ENCODE data around the gene GOLPH3L.

GOLPH3L gene

DNA sequence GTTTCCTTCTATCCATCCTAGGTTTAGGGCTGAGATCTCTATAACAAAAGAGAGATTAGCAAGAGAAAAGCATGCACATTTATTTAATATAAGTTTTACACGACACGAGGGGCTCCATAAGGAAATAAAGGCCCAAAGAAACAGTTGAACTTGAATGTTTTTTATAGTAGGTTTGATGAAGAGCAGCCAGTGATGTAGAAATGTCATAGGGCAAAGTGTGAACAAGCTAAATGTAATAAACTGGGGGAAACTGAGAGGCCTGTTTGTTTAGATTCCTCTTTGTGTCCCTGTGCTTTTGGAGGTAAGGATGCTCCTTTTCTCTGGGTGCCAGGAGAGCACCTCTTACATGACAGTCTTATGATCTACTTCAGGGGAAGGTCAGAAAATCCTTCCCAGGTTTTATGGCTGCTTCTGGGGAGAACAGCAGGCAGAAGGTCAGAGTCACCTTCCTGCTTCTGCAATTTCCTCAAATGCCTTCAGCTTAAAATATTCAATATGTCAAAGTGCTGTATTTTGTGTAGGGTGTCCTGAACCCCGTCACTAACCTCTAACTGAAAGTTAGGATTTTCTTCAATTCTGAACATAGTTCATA lies 33.3 kb upstream of the GOLPH3L start:
- CTCF ChIA-PET, result no interaction called here
- TF ChIP-seq ZNF157 (tag by site-specific recombination; IDR thresholded peaks at IDR 0.05), result no peak
- TF ChIP-seq ZNF677 (tag by site-specific recombination; IDR thresholded peaks at IDR 0.05), result no peak
- TF ChIP-seq ZFHX2 (tag by site-specific recombination; conservative IDR thresholded peaks at IDR 0.05), result no peak
- TF ChIP-seq, protein P1, sequence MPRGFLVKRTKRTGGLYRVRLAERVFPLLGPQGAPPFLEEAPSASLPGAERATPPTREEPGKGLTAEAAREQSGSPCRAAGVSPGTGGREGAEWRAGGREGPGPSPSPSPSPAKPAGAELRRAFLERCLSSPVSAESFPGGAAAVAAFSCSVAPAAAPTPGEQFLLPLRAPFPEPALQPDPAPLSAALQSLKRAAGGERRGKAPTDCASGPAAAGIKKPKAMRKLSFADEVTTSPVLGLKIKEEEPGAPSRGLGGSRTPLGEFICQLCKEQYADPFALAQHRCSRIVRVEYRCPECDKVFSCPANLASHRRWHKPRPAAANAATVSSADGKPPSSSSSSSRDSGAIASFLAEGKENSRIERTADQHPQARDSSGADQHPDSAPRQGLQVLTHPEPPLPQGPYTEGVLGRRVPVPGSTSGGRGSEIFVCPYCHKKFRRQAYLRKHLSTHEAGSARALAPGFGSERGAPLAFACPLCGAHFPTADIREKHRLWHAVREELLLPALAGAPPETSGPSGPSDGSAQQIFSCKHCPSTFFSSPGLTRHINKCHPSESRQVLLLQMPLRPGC (tag by site-specific recombination; IDR thresholded peaks at IDR 0.05), result no peak
- no peak for TF ChIP-seq ZNF561 (tag by site-specific recombination; IDR thresholded peaks at IDR 0.05; ENCODE audit: borderline replicate concordance)
- no peak for TF ChIP-seq RBAK (tag by site-specific recombination; IDR thresholded peaks at IDR 0.05)
- no peak for TF ChIP-seq ZNF214 (tag by site-specific recombination; IDR thresholded peaks at IDR 0.05; ENCODE audit: borderline replicate concordance)
- TF ChIP-seq ZBTB1 (tag by site-specific recombination; IDR thresholded peaks at IDR 0.05), result no peak
- no peak for TF ChIP-seq SP2 (tag by site-specific recombination; IDR thresholded peaks at IDR 0.05)
- TF ChIP-seq ZNF785 (tag by site-specific recombination; IDR thresholded peaks at IDR 0.05), result no peak
- TF ChIP-seq MEIS1 (CRISPR knock-in tag; IDR thresholded peaks at IDR 0.05; ENCODE audit: borderline replicate concordance), result no peak
- TF ChIP-seq, protein P2, sequence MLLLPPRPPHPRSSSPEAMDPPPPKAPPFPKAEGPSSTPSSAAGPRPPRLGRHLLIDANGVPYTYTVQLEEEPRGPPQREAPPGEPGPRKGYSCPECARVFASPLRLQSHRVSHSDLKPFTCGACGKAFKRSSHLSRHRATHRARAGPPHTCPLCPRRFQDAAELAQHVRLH (tag by site-specific recombination; IDR thresholded peaks at IDR 0.05), result no peak
- TF ChIP-seq TCF7L2 (IDR thresholded peaks at IDR 0.05; ENCODE audit: borderline replicate concordance, low read depth, low read length), result no peak
- TF ChIP-seq ZNF132 (tag by site-specific recombination; IDR thresholded peaks at IDR 0.05; ENCODE audit: borderline replicate concordance), result no peak
- no peak for TF ChIP-seq ZNF174 (tag by site-specific recombination; IDR thresholded peaks at IDR 0.05)
- TF ChIP-seq, protein P3, sequence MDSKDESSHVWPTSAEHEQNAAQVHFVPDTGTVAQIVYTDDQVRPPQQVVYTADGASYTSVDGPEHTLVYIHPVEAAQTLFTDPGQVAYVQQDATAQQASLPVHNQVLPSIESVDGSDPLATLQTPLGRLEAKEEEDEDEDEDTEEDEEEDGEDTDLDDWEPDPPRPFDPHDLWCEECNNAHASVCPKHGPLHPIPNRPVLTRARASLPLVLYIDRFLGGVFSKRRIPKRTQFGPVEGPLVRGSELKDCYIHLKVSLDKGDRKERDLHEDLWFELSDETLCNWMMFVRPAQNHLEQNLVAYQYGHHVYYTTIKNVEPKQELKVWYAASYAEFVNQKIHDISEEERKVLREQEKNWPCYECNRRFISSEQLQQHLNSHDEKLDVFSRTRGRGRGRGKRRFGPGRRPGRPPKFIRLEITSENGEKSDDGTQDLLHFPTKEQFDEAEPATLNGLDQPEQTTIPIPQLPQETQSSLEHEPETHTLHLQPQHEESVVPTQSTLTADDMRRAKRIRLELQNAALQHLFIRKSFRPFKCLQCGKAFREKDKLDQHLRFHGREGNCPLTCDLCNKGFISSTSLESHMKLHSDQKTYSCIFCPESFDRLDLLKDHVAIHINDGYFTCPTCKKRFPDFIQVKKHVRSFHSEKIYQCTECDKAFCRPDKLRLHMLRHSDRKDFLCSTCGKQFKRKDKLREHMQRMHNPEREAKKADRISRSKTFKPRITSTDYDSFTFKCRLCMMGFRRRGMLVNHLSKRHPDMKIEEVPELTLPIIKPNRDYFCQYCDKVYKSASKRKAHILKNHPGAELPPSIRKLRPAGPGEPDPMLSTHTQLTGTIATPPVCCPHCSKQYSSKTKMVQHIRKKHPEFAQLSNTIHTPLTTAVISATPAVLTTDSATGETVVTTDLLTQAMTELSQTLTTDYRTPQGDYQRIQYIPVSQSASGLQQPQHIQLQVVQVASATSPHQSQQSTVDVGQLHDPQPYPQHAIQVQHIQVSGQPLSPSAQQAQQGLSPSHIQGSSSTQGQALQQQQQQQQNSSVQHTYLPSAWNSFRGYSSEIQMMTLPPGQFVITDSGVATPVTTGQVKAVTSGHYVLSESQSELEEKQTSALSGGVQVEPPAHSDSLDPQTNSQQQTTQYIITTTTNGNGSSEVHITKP (tag by site-specific recombination; IDR thresholded peaks at IDR 0.05), result no peak
- no peak for TF ChIP-seq ZNF530 (tag by site-specific recombination; IDR thresholded peaks at IDR 0.05; ENCODE audit: low read depth)
- no peak for TF ChIP-seq ZNF16 (tag by site-specific recombination; IDR thresholded peaks at IDR 0.05; ENCODE audit: low read depth)

DNA sequence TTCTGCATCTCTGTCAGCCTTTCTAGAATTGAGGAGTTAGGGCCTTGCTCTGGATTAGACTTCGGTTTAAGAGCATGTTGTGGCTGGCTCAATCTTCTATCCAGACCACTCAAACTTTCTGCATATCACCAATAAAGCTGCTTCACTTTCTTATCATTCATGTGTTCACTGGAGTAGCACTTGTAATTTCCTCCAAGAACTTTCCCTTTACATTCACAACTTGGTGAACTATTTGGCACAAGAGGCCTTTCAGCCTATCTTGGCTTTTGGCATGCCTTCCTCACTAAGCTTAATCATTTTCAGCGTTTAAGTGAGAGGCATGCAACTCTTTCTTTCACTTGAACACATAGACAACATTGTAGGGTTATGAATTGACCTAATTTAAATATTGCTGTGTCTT lies 27.4 kb upstream of the GOLPH3L start:
- POLR2A ChIA-PET, result no interaction called here
- H3K4me3 ChIP-seq (ENCODE audit: low read depth, low read length), result no peak overlapping the region

More for the DNA sequence above, 33.3 kb upstream of the GOLPH3L start:
- Histone ChIP-seq H3K4me3 (ENCODE audit: low read depth, low read length) (no peak overlapping the region), H3K4me1 (ENCODE audit: control insufficient read depth, insufficient read depth, low read length) (no peaks in the 10 kb centered on the region), H3K27ac (ENCODE audit: extremely low read depth, low read depth, low read length) (no peak overlapping the region), H3K36me3 (ENCODE audit: control insufficient read depth in 2 of 2, insufficient read depth in 1 of 2, low read length in 2 of 2) (no peaks in the 10 kb centered on the region), H3K9me3 (ENCODE audit: control insufficient read depth, insufficient read depth, low read depth, low read length) (no peaks in the 10 kb centered on the region)
- POLR2A ChIA-PET, result no interaction called here

More for the DNA sequence above, 27.4 kb upstream of the GOLPH3L start:
- Histone ChIP-seq H3K9me3 (ENCODE audit: control insufficient read depth, insufficient read depth, low read depth, low read length) (no peaks in the 10 kb centered on the region), H3K36me3 (ENCODE audit: control insufficient read depth in 2 of 2, insufficient read depth in 1 of 2, low read length in 2 of 2) (no peaks in the 10 kb centered on the region), H3K4me1 (ENCODE audit: control insufficient read depth, insufficient read depth, low read length) (no peaks in the 10 kb centered on the region), H3K27ac (ENCODE audit: extremely low read depth, low read depth, low read length) (no peak overlapping the region)
- peak; percentile 55 for TF ChIP-seq PRDM1 (tag by site-specific recombination; IDR thresholded peaks at IDR 0.05)
- TF ChIP-seq, protein P4, sequence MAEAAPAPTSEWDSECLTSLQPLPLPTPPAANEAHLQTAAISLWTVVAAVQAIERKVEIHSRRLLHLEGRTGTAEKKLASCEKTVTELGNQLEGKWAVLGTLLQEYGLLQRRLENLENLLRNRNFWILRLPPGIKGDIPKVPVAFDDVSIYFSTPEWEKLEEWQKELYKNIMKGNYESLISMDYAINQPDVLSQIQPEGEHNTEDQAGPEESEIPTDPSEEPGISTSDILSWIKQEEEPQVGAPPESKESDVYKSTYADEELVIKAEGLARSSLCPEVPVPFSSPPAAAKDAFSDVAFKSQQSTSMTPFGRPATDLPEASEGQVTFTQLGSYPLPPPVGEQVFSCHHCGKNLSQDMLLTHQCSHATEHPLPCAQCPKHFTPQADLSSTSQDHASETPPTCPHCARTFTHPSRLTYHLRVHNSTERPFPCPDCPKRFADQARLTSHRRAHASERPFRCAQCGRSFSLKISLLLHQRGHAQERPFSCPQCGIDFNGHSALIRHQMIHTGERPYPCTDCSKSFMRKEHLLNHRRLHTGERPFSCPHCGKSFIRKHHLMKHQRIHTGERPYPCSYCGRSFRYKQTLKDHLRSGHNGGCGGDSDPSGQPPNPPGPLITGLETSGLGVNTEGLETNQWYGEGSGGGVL (tag by site-specific recombination; IDR thresholded peaks at IDR 0.05), result no peak
- CTCF ChIA-PET, result interaction anchor here (1.6 kb wide), 1 partner anchor 9 kb away, joined by 3 read pairs; no protein-coding TSS in a partner anchor

Data from HEK293 (cell line).